Fibroblast of skin of left biceps (primary cell): ENCODE measurements around the gene DNASE1L2.

Source experiments
- DNase-seq, 2 experiments: peaks; one replicate each; pipeline ENCODE4 v3.0.0-alpha.2; 2013; ENCODE audit warnings: low read depth in 2 of 2

The DNASE1L2 gene

GRCh38 chr16:2270588-2271470, 34.6 kb downstream of the DNASE1L2 start:
- no peak for DNase-seq

GRCh38 chr16:2271848-2272461, 35.7 kb downstream of the DNASE1L2 start:
- no peak for DNase-seq

GRCh38 chr16:2273484-2273883, 37.2 kb downstream of the DNASE1L2 start:
- no peak for DNase-seq

DNA sequence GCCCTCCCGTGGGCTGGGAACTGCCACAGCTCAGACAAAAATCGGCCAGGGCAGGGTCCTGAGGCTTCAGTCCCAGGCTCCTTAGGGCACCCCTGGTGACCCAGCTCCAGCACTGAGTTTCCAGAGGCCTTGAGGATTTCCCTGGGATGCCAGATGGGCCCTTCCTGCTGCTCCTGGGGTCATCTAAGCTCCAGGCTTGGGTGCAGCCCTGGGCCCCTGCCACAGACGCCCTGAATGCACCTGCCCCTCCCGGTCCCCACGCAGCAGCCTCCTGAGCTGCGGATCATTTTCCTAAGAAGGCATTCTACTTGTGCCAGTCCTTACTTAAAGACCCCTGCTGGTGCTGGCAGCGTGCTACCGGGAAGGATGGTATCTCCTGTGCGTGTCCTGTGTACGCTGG, 37.7 kb downstream of the DNASE1L2 start:
- no peak for DNase-seq

GRCh38 chr16:2275476-2276367, 39.5 kb downstream of the DNASE1L2 start:
- DNase-seq = no peak

GRCh38 chr16:2276368-2277195, 40.3 kb downstream of the DNASE1L2 start:
- DNase-seq = no peak

GRCh38 chr16:2277466-2278271, 41.4 kb downstream of the DNASE1L2 start:
- DNase-seq = no peak

GRCh38 chr16:2278272-2278608, 42.0 kb downstream of the DNASE1L2 start:
- no peak for DNase-seq

GRCh38 chr16:2278956-2279800, 42.9 kb downstream of the DNASE1L2 start:
- DNase-seq = no peak

DNA sequence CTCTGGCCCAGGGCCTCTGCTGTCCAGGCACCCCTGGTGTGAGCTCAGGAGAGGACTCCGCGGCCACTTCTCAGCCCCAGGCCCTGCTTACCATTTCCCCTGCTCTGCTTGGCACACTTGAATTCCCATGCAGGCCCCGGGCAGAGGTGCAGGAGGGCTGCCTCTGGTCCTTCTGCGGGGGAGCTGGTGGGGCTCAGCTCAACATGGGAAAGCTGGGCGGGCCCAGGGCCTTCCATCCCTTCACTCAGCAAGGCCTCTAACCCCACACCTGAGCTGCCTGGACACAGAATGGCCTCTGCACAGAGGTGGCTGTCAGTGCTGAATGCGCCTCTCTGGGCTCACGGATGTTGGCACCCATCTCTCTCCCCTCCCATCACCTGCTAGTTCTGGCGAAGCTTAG, 44.2 kb downstream of the DNASE1L2 start:
- DNase-seq = no peak

DNA sequence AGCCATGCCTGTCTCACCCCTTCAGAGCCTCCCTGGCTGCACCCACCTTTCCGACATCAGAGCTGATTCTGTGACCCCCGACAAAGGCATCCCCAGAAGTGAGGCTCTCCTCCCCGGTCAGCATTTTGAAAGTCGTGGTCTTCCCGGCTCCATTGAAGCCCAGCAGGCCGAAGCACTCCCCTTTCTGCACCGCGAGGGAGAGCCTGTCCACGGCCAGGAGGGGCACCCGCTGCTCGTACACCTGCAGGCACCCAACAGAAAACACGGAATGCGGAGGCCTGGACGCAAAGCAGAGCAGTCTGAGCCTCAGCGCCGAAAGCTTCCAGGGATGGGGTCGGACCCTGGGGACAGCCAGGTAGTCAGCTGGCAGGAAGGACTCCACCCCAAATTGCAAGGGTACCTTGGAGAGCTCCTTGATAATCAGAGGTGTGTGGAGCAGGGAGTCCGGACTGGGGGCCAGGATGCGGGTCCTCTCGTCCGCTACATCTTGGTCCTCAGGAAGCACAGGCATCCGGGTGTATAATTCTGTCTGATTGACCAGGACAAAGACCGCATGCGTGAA, 44.8 kb downstream of the DNASE1L2 start:
- DNase-seq = no peak

- no peak for DNase-seq
Measured at GRCh38 chr16:2282262-2282661, 46.0 kb downstream of the DNASE1L2 start.

GRCh38 chr16:2282866-2283555, 46.8 kb downstream of the DNASE1L2 start:
- no peak for DNase-seq

DNA sequence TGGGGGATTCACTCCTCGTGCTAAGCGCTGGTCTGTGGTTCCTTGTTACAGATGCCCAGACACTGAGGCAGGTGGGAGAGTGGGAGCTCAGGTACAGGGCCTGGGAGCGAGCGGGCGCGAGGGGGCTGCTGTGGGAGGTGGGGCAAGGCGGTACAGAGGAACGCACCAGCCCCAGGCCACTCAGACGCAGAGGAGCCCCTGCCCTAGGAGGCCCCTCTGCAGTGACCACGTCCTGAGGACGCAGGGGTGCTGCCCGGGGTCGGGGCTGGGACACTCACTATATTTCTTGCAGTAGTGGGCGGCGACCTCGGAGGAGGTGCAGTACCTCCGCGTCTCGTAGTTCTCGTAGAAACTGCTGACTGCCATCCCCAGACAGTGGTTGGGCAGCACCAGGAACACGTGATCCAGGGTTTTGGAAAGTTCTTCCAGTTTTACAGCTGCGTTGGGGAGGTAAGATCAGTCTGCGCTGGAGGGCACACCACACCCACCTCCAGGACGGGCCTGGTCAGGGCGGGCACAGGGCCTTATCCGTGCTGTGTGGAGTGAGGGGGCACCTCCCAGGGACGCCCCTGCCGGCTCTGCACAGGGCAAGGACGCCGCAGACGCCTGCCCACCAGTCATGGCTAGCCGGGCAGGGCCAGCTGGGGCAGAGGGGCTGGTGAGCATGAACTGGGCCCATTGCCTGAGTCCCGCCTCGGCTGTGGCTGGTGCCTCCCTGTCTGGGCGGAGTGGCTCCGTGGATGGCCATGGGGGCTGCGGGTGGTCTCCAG, 47.9 kb downstream of the DNASE1L2 start:
- no peak for DNase-seq

DNA sequence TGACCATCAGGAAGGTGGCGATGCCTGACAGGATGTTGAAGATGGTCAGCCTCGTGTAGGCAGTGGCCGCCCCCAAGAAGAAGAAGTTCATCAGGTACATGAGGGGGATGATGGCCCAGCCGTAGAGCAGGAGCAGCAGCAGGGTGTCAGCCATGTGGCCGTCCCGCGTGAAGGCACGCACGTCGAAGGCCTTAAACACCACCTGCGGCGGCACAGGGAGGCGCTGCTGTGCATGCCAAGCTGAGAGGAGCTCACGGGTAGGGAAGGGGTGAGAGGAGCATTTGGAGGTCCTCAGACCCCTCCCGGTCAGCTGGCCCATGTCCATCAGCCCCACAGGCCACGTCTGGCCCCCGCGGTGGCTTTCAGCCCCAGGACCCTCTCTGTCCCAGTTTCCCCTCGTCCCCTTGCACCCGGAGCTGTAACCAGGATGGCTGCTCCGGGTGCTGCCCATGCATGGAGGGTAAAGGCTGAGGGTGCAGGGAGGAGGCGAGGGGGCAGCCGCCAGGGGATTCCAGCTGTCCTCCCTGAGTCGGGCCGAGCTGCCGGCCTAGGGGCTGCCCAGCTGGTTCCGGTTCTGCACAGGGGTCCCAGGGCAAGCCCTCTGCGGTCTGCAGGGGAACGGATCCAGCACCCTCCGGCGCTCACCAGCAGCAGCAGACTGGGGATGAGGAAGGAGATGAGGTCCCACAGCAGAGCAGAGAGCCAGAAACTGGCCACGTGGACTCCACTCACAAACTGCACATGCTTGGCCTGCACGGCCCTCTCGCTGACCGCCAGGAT, 48.7 kb downstream of the DNASE1L2 start:
- no peak for DNase-seq

DNA sequence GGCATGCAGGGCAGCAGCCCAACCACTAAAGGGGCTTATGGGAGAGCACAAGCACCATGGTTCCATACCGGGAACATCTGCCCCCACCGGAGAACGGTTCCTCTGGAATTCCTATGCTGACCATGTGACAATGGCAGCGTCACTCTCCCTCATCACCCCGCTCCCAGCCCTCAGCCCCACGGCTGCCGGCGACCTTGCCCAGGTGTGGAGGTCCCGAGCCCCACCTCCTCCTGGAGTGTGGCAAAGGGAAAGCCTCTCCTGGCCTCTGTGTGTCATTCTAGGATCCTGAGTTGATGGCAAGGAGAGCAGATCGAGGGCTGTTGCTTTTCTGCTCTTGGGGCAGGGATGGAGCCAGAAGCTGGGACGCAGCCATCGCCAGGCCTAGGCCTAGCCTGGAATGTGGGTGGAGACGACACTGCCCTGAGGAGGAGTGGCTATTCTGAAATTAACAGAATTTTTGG, 49.5 kb downstream of the DNASE1L2 start:
- DNase-seq = no peak

DNA sequence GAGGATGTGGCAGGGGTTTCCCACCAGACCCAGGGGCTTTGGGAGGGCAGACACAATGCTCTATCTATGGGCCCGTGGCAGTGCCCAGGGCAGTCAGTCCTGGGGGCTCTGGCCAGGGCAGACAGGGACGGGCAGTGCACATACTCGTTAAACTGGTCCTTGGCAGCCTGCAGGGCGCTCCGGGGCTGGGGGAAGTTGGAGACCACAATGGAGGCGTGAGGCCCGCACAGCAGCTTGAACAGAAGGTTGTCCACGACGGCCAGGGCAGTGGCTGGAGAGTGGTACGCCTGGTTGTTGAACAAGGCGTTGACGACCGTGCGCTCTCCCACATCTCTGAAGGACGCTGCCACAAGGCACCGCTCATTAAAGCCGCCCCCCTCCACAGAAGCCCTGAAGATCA, 50.3 kb downstream of the DNASE1L2 start:
- no peak for DNase-seq
